NOMO-1 (cell line): ENCODE results near the gene WDFY1.
A peak's percentile ranks its signal among the peaks of the same experiment; 100 is the strongest.

Source experiments
- DNase-seq, 2 experiments: peaks; one replicate each; lab custom pipeline; 2025; ENCODE audit not compliant: unreplicated experiment in 2 of 2; lab: John Stamatoyannopoulos, UW

Gene WDFY1

DNA sequence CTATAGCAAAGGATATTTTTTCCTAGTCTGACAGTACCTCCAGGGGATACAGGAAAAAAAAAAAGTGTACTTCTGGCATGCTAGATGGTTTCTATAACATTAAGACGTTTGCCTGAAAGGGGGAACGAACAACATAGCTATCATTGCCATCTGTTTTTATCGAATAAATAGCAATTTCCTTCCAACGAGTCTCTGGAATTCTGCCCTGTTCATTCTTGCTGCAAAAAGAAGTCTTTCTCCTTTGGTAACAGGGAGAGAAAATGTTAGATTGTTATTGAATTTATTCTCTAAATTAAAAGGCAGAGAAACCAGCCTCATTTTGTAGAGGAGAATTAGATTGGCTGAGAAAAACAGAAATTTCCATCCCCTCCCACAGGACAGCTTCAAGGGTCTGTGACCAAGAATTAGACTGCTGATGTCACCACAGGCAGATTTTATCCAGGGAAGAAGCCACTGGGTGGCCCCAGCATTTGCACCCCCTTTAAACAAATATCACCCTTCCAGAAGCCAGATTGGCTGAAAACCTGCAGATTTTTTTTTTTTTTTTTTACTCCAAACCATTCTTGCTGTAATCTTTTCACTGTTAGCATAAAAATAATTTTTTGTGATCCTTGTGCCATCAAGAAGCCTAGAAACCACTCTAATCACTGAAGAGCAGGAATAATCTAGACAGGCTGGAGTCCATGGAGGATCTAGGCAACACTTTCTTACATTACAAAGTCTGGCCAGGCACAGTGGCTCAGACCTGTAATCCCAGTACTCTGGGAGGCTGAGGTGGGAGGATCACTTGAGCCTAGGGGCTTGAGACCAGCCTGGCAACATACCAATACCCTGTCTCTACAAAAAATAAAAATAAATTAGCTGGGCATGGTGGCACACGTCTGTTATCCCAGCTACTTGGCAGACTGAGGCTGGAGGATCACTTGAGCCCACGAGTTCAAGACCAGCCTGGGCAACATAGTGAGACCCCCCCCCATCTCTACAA lies 12.0 kb downstream of the WDFY1 start:
- DNase-seq, result no peak

DNA sequence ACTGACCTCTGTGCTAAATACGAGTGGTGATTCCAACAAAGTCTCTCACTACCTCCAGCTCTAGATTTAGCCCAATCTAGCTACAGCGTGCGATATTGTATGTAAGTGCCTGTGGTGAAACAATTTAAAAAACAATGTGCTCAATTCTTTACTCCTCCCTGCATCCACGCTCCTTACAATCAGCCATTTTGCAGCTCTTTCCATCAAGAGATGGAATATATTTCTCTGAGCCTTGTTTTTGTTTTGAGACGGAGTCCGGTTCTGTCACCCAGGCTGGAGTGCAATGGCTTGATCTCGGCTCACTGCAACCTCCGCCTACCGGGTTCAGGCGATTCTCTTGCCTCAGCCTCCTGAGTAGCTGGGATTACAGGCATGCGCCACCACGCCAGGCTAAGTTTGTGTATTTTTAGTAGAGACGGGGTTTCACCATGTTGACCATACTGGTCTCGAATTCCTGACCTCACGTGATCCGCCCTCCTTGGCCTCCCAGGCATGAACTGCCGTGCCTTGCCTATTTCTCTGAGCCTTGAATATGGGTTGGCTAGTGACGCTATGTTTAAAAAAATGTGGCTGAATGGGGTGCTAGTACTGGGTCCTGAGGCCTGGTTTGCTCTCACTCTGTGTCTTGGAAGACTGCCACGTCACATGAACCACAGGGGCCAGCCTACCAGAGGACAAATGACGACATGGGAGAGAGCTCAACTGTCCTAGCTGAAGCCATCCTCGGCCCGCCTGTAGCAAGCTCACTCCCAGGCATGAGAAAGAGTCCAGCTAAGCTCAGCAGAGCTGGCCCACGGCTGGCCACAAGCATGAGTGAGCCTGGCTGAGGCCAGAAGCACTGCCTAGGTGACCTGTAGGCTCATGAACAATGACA lies 14.8 kb downstream of the WDFY1 start:
- DNase-seq, result peak in 1 of 2 experiments; percentile 13

DNA sequence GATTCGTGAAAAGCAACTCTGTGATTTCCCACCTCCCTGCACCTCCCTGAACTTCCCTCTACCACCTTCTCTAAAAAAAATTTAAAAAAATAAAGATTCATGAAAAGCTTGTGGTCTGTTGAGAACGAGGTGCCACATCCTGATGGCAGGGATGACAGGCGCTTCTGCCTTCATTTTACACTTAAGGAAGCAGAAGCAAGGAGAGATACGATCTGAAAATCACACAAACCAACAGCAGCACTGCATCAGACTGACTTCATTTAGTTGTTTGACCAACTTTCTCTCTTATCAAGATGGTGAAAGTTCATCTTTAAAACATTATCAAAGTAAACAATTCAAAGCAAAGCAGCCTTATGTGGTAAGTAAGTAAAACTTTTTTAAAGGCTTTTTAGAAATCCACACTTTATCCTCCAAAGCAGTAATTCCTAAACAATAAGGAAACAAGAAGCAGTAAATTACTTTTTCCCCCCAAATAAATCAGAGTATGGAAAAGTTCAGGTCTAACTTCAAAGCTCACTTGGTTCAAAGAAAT lies 15.5 kb downstream of the WDFY1 start:
- peak; percentile 25 to 52 for DNase-seq

- no peak for DNase-seq
These were observed 16.8 kb downstream of the WDFY1 start for GRCh38 chr2:223928113-223929006.

DNA sequence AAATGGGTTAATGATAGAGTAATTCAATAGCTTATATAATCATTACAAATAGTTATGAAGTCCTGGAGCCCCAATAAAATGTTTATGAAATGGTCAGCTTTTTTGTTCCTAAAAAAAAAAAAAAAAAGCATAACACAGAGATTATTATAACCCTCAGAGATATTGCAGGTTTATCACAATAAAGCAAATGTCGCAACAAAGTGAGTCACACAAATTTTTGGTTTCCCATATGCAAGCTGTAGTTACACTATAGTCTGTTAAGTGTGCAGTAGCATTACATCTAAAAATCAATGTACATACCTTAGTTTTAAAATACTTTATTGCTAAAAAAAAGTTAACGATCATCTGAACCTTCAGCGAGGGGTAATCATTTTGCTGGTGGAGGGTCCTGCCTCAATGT lies 20.0 kb downstream of the WDFY1 start:
- peak; percentile 9 to 45 for DNase-seq

DNA sequence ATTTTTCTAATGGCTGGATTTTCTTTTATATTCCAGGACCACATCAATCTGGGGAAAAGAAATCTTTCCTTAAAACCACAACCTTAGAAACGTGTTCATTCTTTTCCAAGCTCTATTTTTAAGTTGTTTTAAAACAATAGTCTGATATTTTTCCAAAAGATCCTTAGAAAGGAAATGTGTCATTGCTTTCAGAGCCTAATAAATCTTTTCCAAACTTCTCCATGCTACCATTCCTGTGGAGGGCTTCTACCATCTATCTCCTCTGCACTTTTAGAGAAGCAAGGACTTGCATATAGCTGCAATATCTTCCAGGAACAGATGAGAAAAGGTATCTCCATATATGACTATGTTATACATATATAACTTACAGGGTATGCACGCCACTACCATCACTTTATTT lies 21.2 kb downstream of the WDFY1 start:
- DNase-seq, result no peak

DNA sequence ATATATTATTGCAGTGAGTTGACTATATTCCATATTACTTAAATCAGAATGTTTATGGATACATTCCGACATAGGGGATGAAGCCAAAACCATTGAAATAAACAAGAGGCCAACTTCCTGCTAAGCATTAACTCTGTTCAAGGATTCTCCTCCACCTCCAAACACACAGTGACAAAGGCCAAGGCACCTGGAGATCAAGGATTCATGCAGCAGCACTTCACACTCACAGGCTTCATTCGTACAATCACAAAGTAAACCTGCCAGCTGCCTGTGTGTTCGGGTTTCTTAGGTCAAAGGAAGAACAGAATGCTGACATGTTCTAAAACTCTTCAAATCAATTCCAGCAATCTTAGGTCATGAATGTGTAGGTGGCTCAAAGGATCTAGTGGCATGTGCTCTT lies 22.8 kb downstream of the WDFY1 start:
- no peak for DNase-seq

DNA sequence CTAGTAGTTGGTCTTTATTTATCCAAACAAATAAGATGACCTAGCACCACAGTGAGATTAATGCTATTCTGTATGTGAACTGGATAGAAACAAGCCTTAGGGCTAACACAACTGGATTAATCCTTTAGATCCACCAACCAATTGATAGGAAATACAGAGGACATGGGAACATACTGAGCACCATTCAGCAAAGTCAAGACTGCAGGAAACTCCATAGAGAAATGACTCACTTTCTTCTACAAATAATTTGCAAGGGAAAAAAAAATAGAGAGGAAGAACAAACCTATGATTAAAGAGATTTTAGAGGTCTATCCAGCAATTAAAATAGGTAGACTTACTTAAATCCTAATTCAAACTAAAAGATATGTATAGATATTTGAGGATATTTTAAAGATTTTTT lies 23.9 kb downstream of the WDFY1 start:
- DNase-seq, result no peak

DNA sequence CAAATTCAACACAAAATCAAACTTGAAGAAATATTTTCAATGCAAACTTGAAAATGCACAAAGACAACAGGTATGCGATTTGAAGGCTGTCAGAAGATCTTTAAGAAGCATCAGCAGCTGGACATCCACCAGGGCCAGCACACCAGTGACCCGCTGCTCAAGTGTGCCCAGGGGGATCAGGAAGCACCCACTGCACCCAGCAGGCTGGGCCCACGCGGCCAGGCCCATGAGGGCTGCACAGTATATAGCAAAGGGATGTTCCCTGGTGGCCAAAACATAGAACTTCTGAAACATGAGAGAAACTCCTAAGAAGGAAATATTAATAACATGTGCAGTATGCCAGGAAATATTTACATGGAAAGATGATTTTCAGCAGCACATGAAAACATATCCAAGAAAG lies 25.0 kb downstream of the WDFY1 start:
- no peak for DNase-seq

DNA sequence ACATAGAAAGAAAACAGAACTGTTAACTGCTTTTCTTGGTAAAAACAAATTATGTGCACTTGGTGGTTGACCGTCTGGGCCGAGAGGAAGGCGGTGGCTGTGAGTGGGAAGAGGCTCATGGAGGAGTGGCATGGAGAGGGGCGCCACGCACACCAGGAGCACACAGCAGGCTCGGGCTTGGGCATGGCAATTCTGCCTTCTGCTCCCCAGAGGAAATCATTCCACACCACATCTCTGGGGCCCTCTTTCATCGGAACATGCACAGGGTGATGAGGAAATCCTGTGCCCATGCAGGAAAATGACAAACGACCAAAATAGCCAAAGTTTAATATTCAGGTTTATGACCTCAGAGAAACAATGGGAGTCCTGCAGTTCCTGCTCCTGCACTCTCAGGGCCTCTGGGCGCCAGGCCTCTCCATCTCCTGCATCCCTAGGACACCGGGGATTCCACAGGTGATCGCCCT lies 26.4 kb downstream of the WDFY1 start:
- peak; percentile 45 to 53 for DNase-seq

- no peak for DNase-seq
These were observed 28.8 kb downstream of the WDFY1 start for GRCh38 chr2:223916181-223916920.

DNA sequence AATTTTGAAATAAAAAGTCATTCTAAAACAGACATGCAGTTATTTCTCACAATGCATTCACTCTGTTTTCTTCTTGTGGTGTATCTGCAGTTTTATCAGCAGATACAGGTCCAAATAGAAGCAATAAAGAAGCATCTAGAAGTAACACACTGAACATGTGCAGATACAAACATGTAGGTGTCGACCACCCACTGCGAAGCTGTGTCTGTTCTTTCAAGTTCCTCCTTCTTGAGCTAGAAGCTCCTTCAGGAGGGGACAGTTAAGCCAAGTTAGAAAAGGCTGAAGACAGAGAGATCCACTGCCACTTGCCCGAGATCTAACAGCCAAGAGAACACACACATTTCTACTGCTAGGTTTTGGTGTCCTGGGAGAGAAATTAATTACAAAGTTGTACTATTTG lies 30.1 kb downstream of the WDFY1 start:
- no peak for DNase-seq

- no peak for DNase-seq
These were observed 30.8 kb downstream of the WDFY1 start for GRCh38 chr2:223914324-223914723.

GRCh38 chr2:223909001-223909741 lies 36.0 kb downstream of the WDFY1 start:
- no peak for DNase-seq

- no peak for DNase-seq
These were observed 36.7 kb downstream of the WDFY1 start for GRCh38 chr2:223908304-223908998.

DNA sequence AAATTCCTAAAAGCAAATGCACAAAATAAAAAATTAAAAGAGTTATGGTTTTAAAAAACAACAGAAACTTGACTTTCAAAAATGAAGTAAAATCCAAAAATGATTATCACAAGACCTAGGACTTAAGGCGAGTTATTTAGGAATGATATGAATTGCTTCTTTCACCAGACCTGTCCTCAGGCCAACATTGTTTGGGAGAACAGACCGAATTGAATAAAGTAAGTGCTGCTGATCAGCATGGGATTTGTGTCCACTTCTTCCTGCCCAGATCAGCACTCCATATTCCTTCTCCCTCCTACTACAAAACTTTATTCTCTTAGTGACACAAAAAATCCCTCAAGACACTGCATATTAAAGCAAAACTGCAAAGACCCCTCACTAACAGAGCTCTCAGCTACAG lies 39.1 kb downstream of the WDFY1 start:
- DNase-seq, result no peak

DNA sequence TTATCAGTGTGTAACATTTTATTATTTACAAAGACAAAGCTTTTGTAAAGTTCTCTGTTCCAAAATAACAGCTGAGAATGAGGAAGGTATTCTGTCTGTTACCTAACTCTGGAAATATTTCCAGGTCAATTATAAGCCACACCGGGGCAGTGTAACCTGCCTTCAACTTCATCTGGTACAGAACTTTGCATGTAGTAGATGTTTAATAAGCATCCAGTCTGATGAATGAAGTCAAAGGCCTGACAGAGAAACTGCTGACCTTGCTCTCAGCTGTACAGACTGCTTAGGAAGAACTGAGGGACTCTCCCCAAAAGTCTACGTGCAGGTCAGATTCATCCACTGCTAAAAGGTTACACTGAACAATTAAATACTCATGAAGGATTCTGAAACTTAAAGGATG lies 43.3 kb downstream of the WDFY1 start:
- DNase-seq, result peak in 1 of 2 experiments; percentile 24

DNA sequence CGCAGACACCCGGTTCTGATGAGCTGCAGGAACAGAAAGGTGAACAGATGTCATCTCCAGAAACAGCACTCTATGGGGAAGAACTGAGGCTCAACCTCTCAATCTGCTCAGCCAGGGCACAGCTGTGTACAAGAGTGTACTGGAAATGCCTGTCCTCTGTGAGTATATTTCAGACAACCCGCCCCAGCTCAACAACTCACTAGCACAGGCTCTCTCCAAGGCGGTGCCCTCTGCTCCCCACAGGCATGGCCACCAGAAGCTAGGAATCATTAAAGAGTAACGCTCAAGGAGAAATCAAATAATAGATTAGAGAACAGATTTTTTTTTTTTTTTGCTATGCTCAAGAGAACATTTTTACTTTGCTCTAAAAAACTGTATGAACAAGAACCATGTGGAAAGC lies 43.8 kb downstream of the WDFY1 start:
- DNase-seq, result no peak
